ENCODE measurements around the gene TLR6. TPM values are rescaled to one million over a fixed set of nuclear protein-coding genes. Genes with fewer than 3 reads are reported as not detected.

The TLR6 gene
- total and polyA plus RNA-seq, 5 donors from 2014 or later: 0.39 to 2.3 (median 0.85) TPM

GRCh38 chr4:38855466-38855865 is 1.2 kb downstream of the TLR6 start:
- Histone ChIP-seq H3K4me3 (ENCODE audit: low read depth, low read length) (peak overlapping the region; percentile 88), H3K27ac (ENCODE audit: insufficient read depth, low read length, poor library complexity, severe bottlenecking) (no peak overlapping the region), H3K9me3 (ENCODE audit: control insufficient read depth in 2 of 2, low read length in 2 of 2) (no peaks in the 10 kb centered on the region), H3K27me3 (ENCODE audit: control insufficient read depth, insufficient read depth, low read length) (no peaks in the 10 kb centered on the region), H3K4me1 (ENCODE audit: control insufficient read depth, insufficient read depth, low read length, poor library complexity, severe bottlenecking) (peaks cover 29% of the 10 kb centered on the region), H3K36me3 (ENCODE audit: control insufficient read depth, insufficient read depth, low read length) (no peaks in the 10 kb centered on the region)
- peak overlapping the region; percentile 79 to 98 (median 80) for H3K27ac Mint-ChIP-seq
- no peaks in the 10 kb centered on the region for H3K36me3 Mint-ChIP-seq
- DNase-seq: peak in 1 of 3 donors; percentile 23
- H3K4me3 Mint-ChIP-seq: peak overlapping the region; percentile 80 to 94 (median 84)
- ATAC-seq (ENCODE audit: low read depth in 2 of 2): no peak
- peaks cover 13 to 30% (median 17%) of the 10 kb centered on the region in 4 donors for H3K4me1 Mint-ChIP-seq
- no peaks in the 10 kb centered on the region for H3K27me3 Mint-ChIP-seq
- peaks cover 0 to 14% (median 0%) of the 10 kb centered on the region in 7 donors for H3K9me3 Mint-ChIP-seq

DNA sequence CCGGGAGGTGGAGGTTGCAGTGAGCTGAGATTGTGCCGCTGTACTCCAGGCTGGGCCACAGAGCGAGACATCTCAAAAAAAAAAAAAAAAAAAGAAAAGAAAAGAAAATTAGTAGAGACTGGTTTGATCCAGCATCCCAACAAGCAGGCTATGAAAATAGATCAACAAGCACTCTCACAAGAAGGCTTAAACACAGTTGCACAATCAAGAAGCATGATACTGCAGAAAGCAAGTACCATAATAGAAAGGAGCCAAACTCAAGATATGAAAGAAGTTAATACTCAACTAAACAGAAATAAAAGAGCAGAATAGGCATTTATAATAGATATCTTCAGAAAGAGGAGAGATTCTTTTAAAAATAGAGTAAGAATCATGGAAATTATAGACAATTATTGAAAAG is 10.6 kb downstream of the TLR6 start:
- DNase-seq: no peak
- Histone ChIP-seq H3K9me3 (ENCODE audit: control insufficient read depth in 2 of 2, low read length in 2 of 2) (no peaks in the 10 kb centered on the region), H3K4me1 (ENCODE audit: control insufficient read depth, insufficient read depth, low read length, poor library complexity, severe bottlenecking) (no peaks in the 10 kb centered on the region), H3K36me3 (ENCODE audit: control insufficient read depth, insufficient read depth, low read length) (no peaks in the 10 kb centered on the region), H3K27me3 (ENCODE audit: control insufficient read depth, insufficient read depth, low read length) (no peaks in the 10 kb centered on the region), H3K4me3 (ENCODE audit: low read depth, low read length) (no peak overlapping the region), H3K27ac (ENCODE audit: insufficient read depth, low read length, poor library complexity, severe bottlenecking) (no peak overlapping the region)
- H3K4me1 Mint-ChIP-seq: peaks cover 0 to 11% (median 2%) of the 10 kb centered on the region in 4 donors
- no peak overlapping the region for H3K27ac Mint-ChIP-seq
- no peak for ATAC-seq (ENCODE audit: low read depth in 2 of 2)
- H3K9me3 Mint-ChIP-seq: peaks cover 1 to 28% (median 9%) of the 10 kb centered on the region in 7 donors
- no peaks in the 10 kb centered on the region for H3K27me3 Mint-ChIP-seq
- peaks cover 12% of the 10 kb centered on the region for H3K36me3 Mint-ChIP-seq
- no peak overlapping the region for H3K4me3 Mint-ChIP-seq

DNA sequence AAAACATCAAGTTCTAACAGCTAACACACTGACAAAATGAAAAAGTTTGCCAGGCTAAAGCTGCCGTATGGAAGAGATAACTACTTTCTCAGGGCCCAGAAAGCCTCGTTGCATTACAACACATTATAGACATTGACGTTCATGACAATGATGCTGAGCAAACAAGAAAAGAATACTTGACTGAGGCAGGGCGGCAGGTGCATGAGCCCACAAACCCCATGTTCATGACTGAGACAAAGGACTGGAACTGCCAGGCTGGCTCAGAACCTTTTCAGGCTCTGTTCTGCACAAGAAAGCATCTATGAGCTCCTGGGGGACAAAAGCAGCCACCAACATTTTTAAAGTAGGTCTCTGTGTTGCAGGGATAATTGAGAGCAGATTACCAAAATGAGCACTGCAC is 13.6 kb downstream of the TLR6 start:
- no peaks in the 10 kb centered on the region for H3K9me3 ChIP-seq (ENCODE audit: control insufficient read depth in 2 of 2, low read length in 2 of 2)
- Mint-ChIP-seq H3K27me3 (no peaks in the 10 kb centered on the region), H3K4me3 (no peak overlapping the region), H3K9me3 (peaks cover 0 to 6% (median 0%) of the 10 kb centered on the region in 7 donors), H3K4me1 (peaks cover 6 to 13% (median 10%) of the 10 kb centered on the region in 4 donors), H3K27ac (peak overlapping the region in 2 of 3 donors; percentile 36 to 38), H3K36me3 (no peaks in the 10 kb centered on the region)
- H3K27ac ChIP-seq (ENCODE audit: insufficient read depth, low read length, poor library complexity, severe bottlenecking): no peak overlapping the region
- H3K36me3 ChIP-seq (ENCODE audit: control insufficient read depth, insufficient read depth, low read length): no peaks in the 10 kb centered on the region
- no peak for ATAC-seq (ENCODE audit: low read depth in 2 of 2)
- peaks cover 6% of the 10 kb centered on the region for H3K4me1 ChIP-seq (ENCODE audit: control insufficient read depth, insufficient read depth, low read length, poor library complexity, severe bottlenecking)
- DNase-seq: no peak
- H3K4me3 ChIP-seq (ENCODE audit: low read depth, low read length): no peak overlapping the region
- H3K27me3 ChIP-seq (ENCODE audit: control insufficient read depth, insufficient read depth, low read length): no peaks in the 10 kb centered on the region

- peaks cover 2 to 21% (median 8%) of the 10 kb centered on the region in 7 donors for H3K9me3 Mint-ChIP-seq
These were observed 18.8 kb downstream of the TLR6 start for GRCh38 chr4:38837849-38838248.

GRCh38 chr4:38837334-38837733 is 19.3 kb downstream of the TLR6 start:
- DNase-seq (no peak), ATAC-seq (ENCODE audit: low read depth in 2 of 2) (no peak)
- Histone ChIP-seq H3K4me1 (ENCODE audit: control insufficient read depth, insufficient read depth, low read length, poor library complexity, severe bottlenecking) (peaks cover 15% of the 10 kb centered on the region), H3K27ac (ENCODE audit: insufficient read depth, low read length, poor library complexity, severe bottlenecking) (no peak overlapping the region), H3K9me3 (ENCODE audit: control insufficient read depth in 2 of 2, low read length in 2 of 2) (peaks cover 10 to 12% of the 10 kb centered on the region in 2 experiments), H3K27me3 (ENCODE audit: control insufficient read depth, insufficient read depth, low read length) (no peaks in the 10 kb centered on the region), H3K36me3 (ENCODE audit: control insufficient read depth, insufficient read depth, low read length) (no peaks in the 10 kb centered on the region), H3K4me3 (ENCODE audit: low read depth, low read length) (peak overlapping the region; percentile 61)
- Mint-ChIP-seq H3K27ac (peak overlapping the region in 1 of 3 donors; percentile 9), H3K9me3 (peaks cover 2 to 21% (median 8%) of the 10 kb centered on the region in 7 donors), H3K4me1 (peaks cover 9 to 31% (median 16%) of the 10 kb centered on the region in 4 donors), H3K27me3 (no peaks in the 10 kb centered on the region), H3K36me3 (peaks cover 19% of the 10 kb centered on the region), H3K4me3 (peak overlapping the region; percentile 22 to 73 (median 54))

More at GRCh38 chr4:38837849-38838248, 18.8 kb downstream of the TLR6 start:
- no peaks in the 10 kb centered on the region for H3K36me3 ChIP-seq (ENCODE audit: control insufficient read depth, insufficient read depth, low read length)
- H3K27me3 ChIP-seq (ENCODE audit: control insufficient read depth, insufficient read depth, low read length): no peaks in the 10 kb centered on the region
- H3K4me1 ChIP-seq (ENCODE audit: control insufficient read depth, insufficient read depth, low read length, poor library complexity, severe bottlenecking): peaks cover 15% of the 10 kb centered on the region
- DNase-seq (peak in 2 of 3 donors; percentile 51 to 64), ATAC-seq (ENCODE audit: low read depth in 2 of 2) (peak; percentile 82 to 85)
- H3K9me3 ChIP-seq (ENCODE audit: control insufficient read depth in 2 of 2, low read length in 2 of 2): peaks cover 10 to 12% of the 10 kb centered on the region in 2 experiments
- H3K4me1 Mint-ChIP-seq: peaks cover 9 to 29% (median 16%) of the 10 kb centered on the region in 4 donors
- H3K27ac Mint-ChIP-seq: peak overlapping the region in 2 of 3 donors; percentile 9 to 65
- H3K36me3 Mint-ChIP-seq: peaks cover 19% of the 10 kb centered on the region
- peak overlapping the region; percentile 22 to 73 (median 54) for H3K4me3 Mint-ChIP-seq
- H3K27ac ChIP-seq (ENCODE audit: insufficient read depth, low read length, poor library complexity, severe bottlenecking): no peak overlapping the region
- H3K4me3 ChIP-seq (ENCODE audit: low read depth, low read length): peak overlapping the region; percentile 61
- H3K27me3 Mint-ChIP-seq: no peaks in the 10 kb centered on the region

- no peak overlapping the region for H3K4me3 ChIP-seq (ENCODE audit: low read depth, low read length)
- no peak overlapping the region for H3K4me3 Mint-ChIP-seq
- H3K36me3 ChIP-seq (ENCODE audit: control insufficient read depth, insufficient read depth, low read length): no peaks in the 10 kb centered on the region
- H3K9me3 ChIP-seq (ENCODE audit: control insufficient read depth in 2 of 2, low read length in 2 of 2): peaks cover 10 to 12% of the 10 kb centered on the region in 2 experiments
- no peak for DNase-seq
- peaks cover 2 to 21% (median 8%) of the 10 kb centered on the region in 7 donors for H3K9me3 Mint-ChIP-seq
- peaks cover 9 to 37% (median 16%) of the 10 kb centered on the region in 4 donors for H3K4me1 Mint-ChIP-seq
- no peak overlapping the region for H3K27ac Mint-ChIP-seq
- ATAC-seq (ENCODE audit: low read depth in 2 of 2): no peak
- H3K27me3 Mint-ChIP-seq: no peaks in the 10 kb centered on the region
- H3K27me3 ChIP-seq (ENCODE audit: control insufficient read depth, insufficient read depth, low read length): no peaks in the 10 kb centered on the region
- H3K27ac ChIP-seq (ENCODE audit: insufficient read depth, low read length, poor library complexity, severe bottlenecking): no peak overlapping the region
- peaks cover 19% of the 10 kb centered on the region for H3K36me3 Mint-ChIP-seq
- H3K4me1 ChIP-seq (ENCODE audit: control insufficient read depth, insufficient read depth, low read length, poor library complexity, severe bottlenecking): peaks cover 15% of the 10 kb centered on the region
These were observed 22.0 kb downstream of the TLR6 start for GRCh38 chr4:38834570-38834969.

GRCh38 chr4:38832624-38833528 is 23.7 kb downstream of the TLR6 start:
- Histone ChIP-seq H3K4me1 (ENCODE audit: control insufficient read depth, insufficient read depth, low read length, poor library complexity, severe bottlenecking) (peaks cover 9% of the 10 kb centered on the region), H3K4me3 (ENCODE audit: low read depth, low read length) (no peak overlapping the region), H3K27me3 (ENCODE audit: control insufficient read depth, insufficient read depth, low read length) (no peaks in the 10 kb centered on the region), H3K36me3 (ENCODE audit: control insufficient read depth, insufficient read depth, low read length) (no peaks in the 10 kb centered on the region), H3K27ac (ENCODE audit: insufficient read depth, low read length, poor library complexity, severe bottlenecking) (no peak overlapping the region), H3K9me3 (ENCODE audit: control insufficient read depth in 2 of 2, low read length in 2 of 2) (peaks cover 10 to 12% of the 10 kb centered on the region in 2 experiments)
- Mint-ChIP-seq H3K36me3 (peaks cover 19% of the 10 kb centered on the region), H3K27ac (peak overlapping the region in 1 of 3 donors; percentile 84), H3K9me3 (peaks cover 2 to 21% (median 8%) of the 10 kb centered on the region in 7 donors), H3K4me3 (no peak overlapping the region), H3K27me3 (no peaks in the 10 kb centered on the region), H3K4me1 (peaks cover 6 to 25% (median 8%) of the 10 kb centered on the region in 4 donors)
- ATAC-seq (ENCODE audit: low read depth in 2 of 2): no peak
- DNase-seq: no peak

All from CD4-positive, CD25-positive, alpha-beta regulatory T cell (primary cell).